Pancreas (tissue), 10 donors: ENCODE data around the gene TMEM238L. TPM values are rescaled to one million over a fixed set of nuclear protein-coding genes. Genes with fewer than 3 reads are reported as not detected.

Experiments used
- ATAC-seq, 4 donors: fragments of 200-7000 bp; cut with Tn5 transposase; one replicate each; pipeline versions ENCODE4 v1.8.0 to v1.9.1; 2020; ENCODE audit warnings: mild to moderate bottlenecking in 4 of 4, moderate library complexity in 4 of 4
- DNase-seq, 6 donors: peaks; one replicate each; pipeline ENCODE4 v3.0.0-alpha.2; 2020
- FAIRE-seq: peaks from 2 replicates; lab custom pipeline; 2012; peaks lifted over from hg19 to GRCh38; lab: Jason Lieb, UNC
- H3K27ac ChIP-seq, 4 donors: fragments of 200-600 bp; sonication (generic); 1 replicate in 3 of 4; 2 replicates in 1 of 4; pipeline versions ENCODE4 v1.5.0 to v1.8.0; 2020
- H3K27me3 ChIP-seq, 4 donors: fragments of 200-600 bp; one replicate each; pipeline ENCODE4 v1.8.0; 2021
- H3K36me3 ChIP-seq, 3 donors: fragments of 200-600 bp; sonication (generic) in 1 of 3; one replicate each; pipeline versions ENCODE4 v1.5.0 to v1.8.0; 2020 to 2021
- H3K4me1 ChIP-seq, 3 donors: fragments of 200-600 bp; one replicate each; pipeline ENCODE4 v1.8.0; 2021
- H3K4me3 ChIP-seq, 4 donors: fragments of 200-600 bp; sonication (generic) in 2 of 4; one replicate each; pipeline versions ENCODE4 v1.5.0 to v1.8.0; 2020 to 2021
- H3K9me3 ChIP-seq, 4 donors: fragments of 200-600 bp; one replicate each; pipeline ENCODE4 v1.8.0; 2021
- CTCF ChIP-seq, 4 donors: fragments of 200-600 bp; sonication (generic) in 3 of 4; IDR thresholded peaks; one replicate each; pipeline versions ENCODE4 v1.5.0 to v1.8.0; 2021; ENCODE audit warnings: antibody characterized with exemption in 4 of 4
- WGBS, 2 donors: extraction: QIAGEN DNeasy Blood & Tissue Kit; methylation state at CpG; one replicate each; pipeline ENCODE4 v1.1.7; 2013; 5-methylcytosine and 5-hydroxymethylcytosine counted together
- intact Hi-C, 3 donors: fragments of 100-400 bp; cut with DNase I; formaldehyde crosslinking; loops; one replicate each; pipeline versions ENCODE4 v1.11.1 to v1.14.2; 2022
- polyA plus RNA-seq, 2 donors: library from polyadenylated mRNA; stranded (reverse); fragments of 200-250 nt; gene quantifications; one replicate each; pipeline ENCODE4 v1.2.3, GENCODE V29; 2013
- total RNA-seq, 6 donors: library from RNA; stranded (reverse); fragmentation: NEBNext Ultra II Directional in 4 of 6; extraction: Animal tissue kit (Norgen Biotek cat#: 25700) in 4 of 6; gene quantifications; one replicate each; pipeline versions ENCODE4 v1.2.1 to v1.2.4, GENCODE V29; 2021 to 2023
- donor health status: healthy with polysubstance abuse.
- donor health status: DM: no; HTN: no; CAD: no; lungs with moderate emphysema.
- donor health status: DM: no; HTN: no; CAD: no.
- donor health status: control.
- donor health status: control.
- donor health status: Bipolar disorder and iron deficiency.
- donor health status: DM: yes; HTN: yes; CAD: no.
- donor health status: DM: no; HTN: no; CAD: no.
- donor health status: DM: no; HTN: no; CAD: no.
- donor health status: DM: yes; HTN: yes; CAD: no.

Gene TMEM238L
- total and polyA plus RNA-seq, 8 donors, result 0.13 TPM; not detected in 7

- Histone ChIP-seq H3K27me3 (no peaks in the 10 kb centered on the region), H3K27ac (no peak overlapping the region), H3K4me1 (no peaks in the 10 kb centered on the region), H3K9me3 (no peaks in the 10 kb centered on the region), H3K36me3 (no peaks in the 10 kb centered on the region), H3K4me3 (no peak overlapping the region)
- ATAC-seq (no peak), FAIRE-seq (no peak), DNase-seq (no peak)
- WGBS, 2 donors, result 94% methylated on average over 4 of the region's 4 CpGs
- TF ChIP-seq CTCF (IDR thresholded peaks at IDR 0.05), result no peak
- intact Hi-C loops, result loop anchor here in 1 of 3 donors (5.0 kb wide), 1 partner anchor 97 kb away; no protein-coding TSS in a partner anchor
These were observed 53.7 kb downstream of the TMEM238L start for GRCh38 chr17:10750210-10750609.

- no peak for FAIRE-seq
- no peaks in the 10 kb centered on the region for H3K36me3 ChIP-seq
- ATAC-seq, result no peak
- DNase-seq, result no peak
- intact Hi-C loops, result no loop called here
- H3K4me3 ChIP-seq, result no peak overlapping the region
- no peaks in the 10 kb centered on the region for H3K4me1 ChIP-seq
- WGBS, 2 donors, result 61 to 65% methylated on average over 9 of the region's 9 CpGs
- H3K9me3 ChIP-seq, result no peaks in the 10 kb centered on the region
- no peak overlapping the region for H3K27ac ChIP-seq
- H3K27me3 ChIP-seq, result no peaks in the 10 kb centered on the region
- no peak for TF ChIP-seq CTCF (IDR thresholded peaks at IDR 0.05)
These were observed 55.2 kb downstream of the TMEM238L start for GRCh38 chr17:10748531-10749181.

- FAIRE-seq (no peak), DNase-seq (no peak), ATAC-seq (peak in 2 of 4 donors; percentile 29 to 40)
- Histone ChIP-seq H3K36me3 (no peaks in the 10 kb centered on the region), H3K27me3 (no peaks in the 10 kb centered on the region), H3K27ac (no peak overlapping the region), H3K4me1 (no peaks in the 10 kb centered on the region), H3K4me3 (no peak overlapping the region), H3K9me3 (no peaks in the 10 kb centered on the region)
- intact Hi-C loops, result no loop called here
- no peak for TF ChIP-seq CTCF (IDR thresholded peaks at IDR 0.05)
- 64 to 65% methylated on average over 6 of the region's 6 CpGs for WGBS, 2 donors
These were observed 58.7 kb downstream of the TMEM238L start for GRCh38 chr17:10745231-10745630.

Other genes starting within 250 kb of the TMEM238L start
- 1 to 10 TPM in 5 of 6 donors, under 1 TPM in 1; 0.63 to 2.6 (median 1.7) TPM for gene MYH3, start 146.8 kb downstream of the TMEM238L start, total RNA-seq
- 10 to 100 TPM; 13.2 to 13.5 TPM for gene MYH3, start 146.8 kb downstream of the TMEM238L start, polyA plus RNA-seq
- 10 to 100 TPM in 3 of 6 donors, 1 to 10 TPM in 3; 7.0 to 12.4 (median 9.9) TPM for gene SCO1, start 106.6 kb downstream of the TMEM238L start, total RNA-seq
- gene SCO1, start 106.6 kb downstream of the TMEM238L start, polyA plus RNA-seq, result 1 to 10 TPM; 3.3 to 8.9 TPM
- 1 to 10 TPM; 4.1 to 6.9 (median 4.3) TPM for gene ADPRM, start 106.5 kb downstream of the TMEM238L start, total RNA-seq
- 1 to 10 TPM; 6.5 to 6.8 TPM for gene ADPRM, start 106.5 kb downstream of the TMEM238L start, polyA plus RNA-seq
- gene TMEM220, start 74.1 kb downstream of the TMEM238L start, total RNA-seq, result 10 to 100 TPM in 1 of 6 donors, 1 to 10 TPM in 5; 3.0 to 12.4 (median 8.2) TPM
- gene TMEM220, start 74.1 kb downstream of the TMEM238L start, polyA plus RNA-seq, result 1 to 10 TPM; 6.2 to 9.2 TPM
- under 1 TPM in 4 of 6 donors, not detected in 2; 0.03 to 0.09 (median 0.04) TPM for gene PIRT, start 34.0 kb upstream of the TMEM238L start, total RNA-seq
- gene PIRT, start 34.0 kb upstream of the TMEM238L start, polyA plus RNA-seq, result under 1 TPM in 1 of 2 donors, not detected in 1; 0.28 TPM